ENCODE data around the gene FAM81A. TPM values are rescaled to one million over a fixed set of nuclear protein-coding genes. Genes with fewer than 3 reads are reported as not detected.
A peak's percentile ranks its signal among the peaks of the same experiment; 100 is the strongest.

The FAM81A gene
- total RNA-seq, 1 donor from 2014 or later = 1.3 TPM

DNA sequence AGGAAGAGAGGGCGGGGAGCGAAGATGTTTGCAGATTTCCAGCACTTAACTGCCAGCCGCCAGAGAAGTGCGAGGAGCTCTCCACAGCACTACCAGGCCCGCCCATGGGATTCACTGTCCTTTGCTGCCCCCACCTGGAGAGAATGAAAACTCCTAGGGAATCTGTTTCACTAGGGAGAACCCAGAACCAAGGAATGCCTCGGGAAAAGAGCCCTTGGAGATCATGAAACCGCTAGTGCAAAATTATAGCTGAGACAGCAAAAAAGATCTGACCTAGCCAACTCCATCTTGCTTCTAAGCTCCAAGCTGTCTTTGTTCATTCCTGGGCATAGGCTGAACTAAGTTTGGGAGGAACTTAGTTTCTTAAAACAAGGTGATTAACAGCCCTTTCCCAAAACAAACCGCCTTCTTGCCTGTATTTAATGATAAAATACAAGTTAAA is 91.0 kb downstream of the FAM81A start:
- DNase-seq = peak; percentile 78

DNA sequence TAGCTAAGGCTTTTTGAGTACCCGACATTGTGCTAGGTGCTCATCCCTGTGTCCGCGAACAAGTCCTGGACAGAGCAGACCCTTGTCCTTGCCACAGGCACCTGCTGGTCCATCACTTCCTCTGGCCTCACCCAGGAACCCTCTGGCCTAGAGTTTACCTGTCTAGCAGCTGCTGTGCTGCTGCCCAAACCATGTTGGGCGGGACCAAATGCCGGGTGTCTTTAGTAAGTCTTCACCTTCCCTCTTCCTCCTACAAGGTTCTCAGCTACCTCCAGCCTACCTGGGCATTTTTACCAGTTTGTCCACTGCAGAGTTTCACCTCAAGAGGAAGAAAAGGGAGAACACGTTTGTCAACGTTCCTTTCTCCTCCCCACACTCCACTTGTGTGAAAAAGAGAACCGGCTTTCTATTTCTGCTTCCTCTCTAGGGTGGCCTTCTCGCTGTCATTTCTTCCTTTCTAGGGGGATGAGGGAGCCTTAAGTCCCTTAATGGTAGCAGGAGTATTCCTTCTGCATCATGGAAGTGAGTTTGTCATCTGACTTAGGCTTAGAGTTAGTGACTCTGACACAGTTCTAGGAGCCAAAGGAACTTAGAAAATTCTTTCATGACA is 93.2 kb downstream of the FAM81A start:
- no peak for TF ChIP-seq CTCF (IDR thresholded peaks at IDR 0.05)
- no peak for DNase-seq
- H3K4me1 ChIP-seq = peaks cover 5% of the 10 kb centered on the region
- H3K36me3 ChIP-seq = no peaks in the 10 kb centered on the region
- no peaks in the 10 kb centered on the region for H3K27me3 ChIP-seq
- intact Hi-C loops (cut with DNase I) = no loop called here
- no peak overlapping the region for H3K4me3 ChIP-seq
- H3K27ac ChIP-seq = no peak overlapping the region
- ATAC-seq = peak; percentile 12
- no peaks in the 10 kb centered on the region for H3K9me3 ChIP-seq

More for the DNA sequence above, 91.0 kb downstream of the FAM81A start:
- Histone ChIP-seq H3K27ac (no peak overlapping the region), H3K9me3 (no peaks in the 10 kb centered on the region), H3K4me3 (no peak overlapping the region), H3K27me3 (no peaks in the 10 kb centered on the region), H3K36me3 (no peaks in the 10 kb centered on the region), H3K4me1 (peaks cover 5% of the 10 kb centered on the region)
- intact Hi-C loops (cut with DNase I) = no loop called here
- peak; percentile 96 for ATAC-seq
- TF ChIP-seq CTCF (IDR thresholded peaks at IDR 0.05) = peak; percentile 81

DNA sequence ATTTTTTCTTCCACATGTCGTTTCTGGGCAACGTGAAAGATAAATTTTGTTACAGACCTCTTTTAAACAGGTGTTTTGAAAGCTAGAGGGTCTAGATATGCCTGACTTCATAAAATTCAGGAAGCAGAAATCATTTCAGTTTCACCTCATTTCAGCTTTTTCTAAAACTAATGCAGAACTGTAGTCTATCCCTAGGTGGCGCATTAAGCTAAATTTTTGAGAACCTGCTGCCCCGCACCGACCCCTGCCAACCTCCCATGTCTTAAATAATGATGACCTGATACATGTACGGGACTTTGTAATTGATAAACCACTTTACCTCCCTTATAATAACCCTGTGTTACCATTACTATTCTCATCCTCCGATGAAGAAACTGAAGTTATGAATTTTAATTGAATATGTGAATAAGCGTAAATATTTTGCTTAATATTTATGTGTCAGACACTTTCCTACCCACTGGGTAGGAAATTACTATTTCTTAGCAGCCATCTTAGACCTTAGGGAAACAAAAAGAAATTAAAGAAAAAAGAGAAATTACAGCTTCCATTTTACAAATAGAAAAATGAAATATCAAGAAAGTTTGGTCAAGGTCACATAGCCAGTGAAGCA is 94.9 kb downstream of the FAM81A start:
- intact Hi-C loops (cut with DNase I) = no loop called here
- H3K27me3 ChIP-seq = no peaks in the 10 kb centered on the region
- H3K4me1 ChIP-seq = peaks cover 5% of the 10 kb centered on the region
- H3K27ac ChIP-seq = no peak overlapping the region
- no peaks in the 10 kb centered on the region for H3K9me3 ChIP-seq
- peak; percentile 70 for TF ChIP-seq CTCF (IDR thresholded peaks at IDR 0.05)
- ATAC-seq (peak; percentile 47), DNase-seq (no peak)
- H3K36me3 ChIP-seq = no peaks in the 10 kb centered on the region
- no peak overlapping the region for H3K4me3 ChIP-seq

- intact Hi-C loops (cut with DNase I) = no loop called here
Measured at GRCh38 chr15:59536553-59536952, 98.6 kb downstream of the FAM81A start.

GRCh38 chr15:59537403-59537802 is 99.4 kb downstream of the FAM81A start:
- Histone ChIP-seq H3K27me3 (no peaks in the 10 kb centered on the region), H3K4me1 (peaks cover 4% of the 10 kb centered on the region), H3K36me3 (no peaks in the 10 kb centered on the region), H3K4me3 (no peak overlapping the region), H3K9me3 (no peaks in the 10 kb centered on the region), H3K27ac (no peak overlapping the region)
- ATAC-seq (no peak), DNase-seq (no peak)
- intact Hi-C loops (cut with DNase I) = no loop called here
- no peak for TF ChIP-seq CTCF (IDR thresholded peaks at IDR 0.05)

More at GRCh38 chr15:59536553-59536952, 98.6 kb downstream of the FAM81A start:
- no peak for TF ChIP-seq CTCF (IDR thresholded peaks at IDR 0.05)
- no peaks in the 10 kb centered on the region for H3K36me3 ChIP-seq
- no peak overlapping the region for H3K4me3 ChIP-seq
- no peaks in the 10 kb centered on the region for H3K9me3 ChIP-seq
- no peak overlapping the region for H3K27ac ChIP-seq
- H3K4me1 ChIP-seq = peaks cover 5% of the 10 kb centered on the region
- no peak for ATAC-seq
- no peaks in the 10 kb centered on the region for H3K27me3 ChIP-seq
- DNase-seq = no peak
